ENCODE measurements around the gene SYS1. TPM values are rescaled to one million over a fixed set of nuclear protein-coding genes. Genes with fewer than 3 reads are reported as not detected.

The SYS1 gene
- total and polyA plus RNA-seq, 2 of the 8 experiments (the other 6 are each of a cell fraction or from before 2014, with no cell fraction given), result 19.6 to 50.8 TPM

GRCh38 chr20:45338121-45339030, 24.6 kb upstream of the SYS1 start (continued):
- TF ChIP-seq GABPA (IDR thresholded peaks at IDR 0.05; ENCODE audit: borderline replicate concordance, insufficient read depth, low read length) (no peak), RAD21 (IDR thresholded peaks at IDR 0.05 in 1 of 2, conservative IDR thresholded peaks at IDR 0.05 in 1 of 2; ENCODE audit: low read depth in 2 of 2, low read length in 2 of 2) (no peak), MAFK (IDR thresholded peaks at IDR 0.05; ENCODE audit: low read depth, low read length) (no peak), CBX8 (IDR thresholded peaks at IDR 0.05; ENCODE audit: borderline replicate concordance, low read depth, low read length) (no peak)

Data from H1 (cell line).